ENCODE data around the gene NUBP2.

Gene NUBP2

GRCh38 chr16:1810106-1810505 is 27.3 kb downstream of the NUBP2 start:
- Histone ChIP-seq H3K27ac (no peak overlapping the region), H3K27me3 (ENCODE audit: insufficient read depth, low read depth, severe bottlenecking) (no peaks in the 10 kb centered on the region), H3K9me3 (ENCODE audit: severe bottlenecking) (no peaks in the 10 kb centered on the region), H3K36me3 (peaks cover 53% of the 10 kb centered on the region), H3K4me3 (ENCODE audit: low read depth, low read length) (no peak overlapping the region)
- DNase-seq = no peak
- TF ChIP-seq, protein P1, sequence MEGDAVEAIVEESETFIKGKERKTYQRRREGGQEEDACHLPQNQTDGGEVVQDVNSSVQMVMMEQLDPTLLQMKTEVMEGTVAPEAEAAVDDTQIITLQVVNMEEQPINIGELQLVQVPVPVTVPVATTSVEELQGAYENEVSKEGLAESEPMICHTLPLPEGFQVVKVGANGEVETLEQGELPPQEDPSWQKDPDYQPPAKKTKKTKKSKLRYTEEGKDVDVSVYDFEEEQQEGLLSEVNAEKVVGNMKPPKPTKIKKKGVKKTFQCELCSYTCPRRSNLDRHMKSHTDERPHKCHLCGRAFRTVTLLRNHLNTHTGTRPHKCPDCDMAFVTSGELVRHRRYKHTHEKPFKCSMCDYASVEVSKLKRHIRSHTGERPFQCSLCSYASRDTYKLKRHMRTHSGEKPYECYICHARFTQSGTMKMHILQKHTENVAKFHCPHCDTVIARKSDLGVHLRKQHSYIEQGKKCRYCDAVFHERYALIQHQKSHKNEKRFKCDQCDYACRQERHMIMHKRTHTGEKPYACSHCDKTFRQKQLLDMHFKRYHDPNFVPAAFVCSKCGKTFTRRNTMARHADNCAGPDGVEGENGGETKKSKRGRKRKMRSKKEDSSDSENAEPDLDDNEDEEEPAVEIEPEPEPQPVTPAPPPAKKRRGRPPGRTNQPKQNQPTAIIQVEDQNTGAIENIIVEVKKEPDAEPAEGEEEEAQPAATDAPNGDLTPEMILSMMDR (IDR thresholded peaks at IDR 0.05; ENCODE audit: low read depth, low read length) = no peak

- no peak for DNase-seq
- peaks cover 50% of the 10 kb centered on the region for H3K36me3 ChIP-seq
- H3K9me3 ChIP-seq (ENCODE audit: severe bottlenecking) = no peaks in the 10 kb centered on the region
- H3K27me3 ChIP-seq (ENCODE audit: insufficient read depth, low read depth, severe bottlenecking) = no peaks in the 10 kb centered on the region
- TF ChIP-seq, protein P1 (IDR thresholded peaks at IDR 0.05; ENCODE audit: low read depth, low read length) = no peak
- H3K4me3 ChIP-seq (ENCODE audit: low read depth, low read length) = no peak overlapping the region
- no peak overlapping the region for H3K27ac ChIP-seq
Observed at GRCh38 chr16:1810536-1810935, 27.8 kb downstream of the NUBP2 start.

GRCh38 chr16:1812732-1813163 is 30.0 kb downstream of the NUBP2 start:
- Histone ChIP-seq H3K27me3 (ENCODE audit: insufficient read depth, low read depth, severe bottlenecking) (no peaks in the 10 kb centered on the region), H3K4me3 (ENCODE audit: low read depth, low read length) (no peak overlapping the region), H3K27ac (no peak overlapping the region), H3K36me3 (peaks cover 38% of the 10 kb centered on the region), H3K9me3 (ENCODE audit: severe bottlenecking) (no peaks in the 10 kb centered on the region)
- TF ChIP-seq, protein P1 (IDR thresholded peaks at IDR 0.05; ENCODE audit: low read depth, low read length) = peak; percentile 78
- peak; percentile 71 for DNase-seq

DNA sequence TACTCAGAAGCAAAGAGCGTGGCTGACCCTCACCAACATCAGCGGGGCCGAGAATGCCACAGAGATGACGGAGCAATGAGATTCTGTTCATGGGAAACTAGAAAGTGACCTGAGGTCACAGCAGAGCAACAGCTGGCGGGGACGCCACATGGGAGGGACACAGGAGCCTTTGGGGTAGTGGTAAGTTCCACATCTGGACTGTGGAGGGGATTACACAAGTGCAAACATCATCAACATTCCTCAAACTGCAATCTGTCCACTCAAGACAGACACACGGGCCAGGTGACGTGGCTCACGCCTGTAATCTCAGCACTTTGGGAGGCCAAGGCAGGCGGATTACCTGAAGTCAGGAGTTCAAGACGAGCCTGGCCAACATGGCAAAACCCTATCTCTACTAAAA is 32.7 kb downstream of the NUBP2 start:
- H3K27ac ChIP-seq = no peak overlapping the region

DNA sequence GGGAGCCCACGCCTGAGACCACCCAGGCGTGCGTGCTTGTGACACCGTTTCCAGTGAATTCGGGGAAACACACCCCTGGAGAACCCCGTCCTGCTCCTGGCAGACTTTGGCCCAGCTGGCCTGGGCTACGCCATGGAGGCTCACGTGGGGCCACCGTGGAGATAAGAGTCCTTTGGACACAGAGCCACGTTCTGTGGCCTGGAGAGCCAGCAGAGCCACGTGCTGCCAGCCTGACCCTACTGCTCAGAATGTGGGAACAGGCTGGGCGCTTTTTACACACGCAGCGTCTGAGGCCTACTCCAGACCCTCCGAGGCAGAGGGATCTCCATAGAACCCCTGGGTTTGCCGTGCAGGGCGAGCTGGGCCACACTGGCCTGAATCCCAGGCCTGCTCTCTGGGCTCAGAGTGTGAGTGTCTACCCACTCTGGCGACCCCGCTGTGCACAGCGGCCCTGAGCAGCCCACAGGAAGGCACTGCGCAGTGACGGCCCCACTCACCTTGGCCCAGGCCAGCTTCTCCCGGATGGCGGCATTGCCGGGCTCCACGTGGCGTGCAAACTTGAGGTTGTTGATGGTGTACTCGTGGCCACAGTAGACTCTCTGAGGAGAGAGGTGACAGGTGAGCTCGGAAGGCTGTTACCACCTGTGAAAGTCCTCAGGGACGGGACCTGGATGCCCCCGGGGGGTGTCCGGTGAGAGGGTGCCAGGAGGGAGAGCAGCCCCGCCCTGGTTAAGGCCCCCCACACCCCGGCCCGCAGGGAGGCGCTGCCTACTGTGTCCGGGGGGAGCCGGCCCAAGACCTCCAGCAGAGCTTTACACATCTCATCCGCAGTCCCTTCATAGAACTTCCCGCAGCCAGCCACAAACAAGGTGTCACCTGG is 33.9 kb downstream of the NUBP2 start:
- peaks cover 25% of the 10 kb centered on the region for H3K36me3 ChIP-seq
- H3K4me3 ChIP-seq (ENCODE audit: low read depth, low read length) = no peak overlapping the region
- DNase-seq = no peak
- H3K27me3 ChIP-seq (ENCODE audit: insufficient read depth, low read depth, severe bottlenecking) = no peaks in the 10 kb centered on the region
- H3K27ac ChIP-seq = no peak overlapping the region
- TF ChIP-seq, protein P1 (IDR thresholded peaks at IDR 0.05; ENCODE audit: low read depth, low read length) = no peak
- H3K9me3 ChIP-seq (ENCODE audit: severe bottlenecking) = no peaks in the 10 kb centered on the region

More for the DNA sequence above, 32.7 kb downstream of the NUBP2 start:
- DNase-seq = no peak
- Histone ChIP-seq H3K27me3 (ENCODE audit: insufficient read depth, low read depth, severe bottlenecking) (no peaks in the 10 kb centered on the region), H3K9me3 (ENCODE audit: severe bottlenecking) (no peaks in the 10 kb centered on the region), H3K4me3 (ENCODE audit: low read depth, low read length) (no peak overlapping the region), H3K36me3 (peaks cover 20% of the 10 kb centered on the region)
- TF ChIP-seq, protein P1 (IDR thresholded peaks at IDR 0.05; ENCODE audit: low read depth, low read length) = no peak
